ENCODE data around the gene UFD1.
"Not testable (repeated sequence)": the region's sequence is repeated elsewhere in the genome, so short reads cannot be mapped to it uniquely, and the experiment has no call there.

Gene UFD1

DNA sequence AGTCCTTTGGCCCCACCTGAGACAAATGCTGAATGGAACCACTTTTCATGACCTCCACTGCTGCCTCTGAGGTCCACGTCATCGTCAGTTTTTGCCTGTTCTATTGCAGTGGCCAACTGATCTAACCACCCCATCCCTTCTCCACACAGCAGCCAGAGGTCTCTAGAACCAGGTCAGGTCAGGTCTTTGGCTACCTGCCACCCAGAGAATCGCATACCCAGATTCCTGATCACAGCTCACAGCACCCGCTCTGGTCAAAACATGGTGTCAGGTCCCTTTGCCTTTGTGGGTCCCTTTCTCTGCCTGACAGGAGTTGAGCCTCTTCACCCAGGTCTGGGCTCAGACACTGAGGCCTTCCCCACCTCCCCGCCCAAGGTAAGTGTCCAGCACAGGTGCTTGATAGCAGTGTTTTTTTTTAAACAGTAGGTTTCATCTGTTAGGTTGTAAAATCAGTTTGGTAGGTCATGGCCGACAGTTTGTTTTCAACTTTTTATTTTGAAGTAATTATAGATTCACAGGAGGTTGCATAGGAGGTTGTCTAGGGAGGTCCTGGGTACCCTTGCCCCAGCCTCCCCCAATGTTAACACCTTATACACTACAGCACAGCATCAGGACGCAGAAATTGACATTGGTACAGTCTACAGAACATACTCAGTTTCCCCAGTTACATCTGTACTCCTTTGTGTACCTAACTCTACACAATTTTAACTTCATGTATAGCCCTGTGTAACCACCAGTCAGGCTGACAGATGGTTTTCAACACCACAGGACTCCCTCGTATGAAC is 38.4 kb downstream of the UFD1 start:
- no peak for TF ChIP-seq CTBP1 (IDR thresholded peaks at IDR 0.05; ENCODE audit: borderline replicate concordance)
- TF ChIP-seq TARDBP (IDR thresholded peaks at IDR 0.05), result no peak
- no peak for TF ChIP-seq FOXM1 (IDR thresholded peaks at IDR 0.05; ENCODE audit: borderline replicate concordance)
- no peak for TF ChIP-seq HDGF (IDR thresholded peaks at IDR 0.05; ENCODE audit: borderline replicate concordance)
- TF ChIP-seq SP1 (IDR thresholded peaks at IDR 0.05), result no peak
- TF ChIP-seq FOXK2 (IDR thresholded peaks at IDR 0.05), result no peak
- TF ChIP-seq ELF4 (IDR thresholded peaks at IDR 0.05), result no peak
- TF ChIP-seq LEF1 (IDR thresholded peaks at IDR 0.05; ENCODE audit: borderline replicate concordance), result no peak
- no peak for TF ChIP-seq SUZ12 (IDR thresholded peaks at IDR 0.05)
- no peak for TF ChIP-seq FOXA1 (IDR thresholded peaks at IDR 0.05)
- no peak for TF ChIP-seq PKNOX1 (IDR thresholded peaks at IDR 0.05)
- TF ChIP-seq ARNT (IDR thresholded peaks at IDR 0.05), result no peak
- TF ChIP-seq BHLHE40 (IDR thresholded peaks at IDR 0.05; ENCODE audit: borderline replicate concordance), result no peak
- CTCF ChIA-PET, result no interaction called here
- POLR2A ChIA-PET, result no interaction called here
- no peak for DNase-seq (ENCODE audit: extremely low spot score)

DNA sequence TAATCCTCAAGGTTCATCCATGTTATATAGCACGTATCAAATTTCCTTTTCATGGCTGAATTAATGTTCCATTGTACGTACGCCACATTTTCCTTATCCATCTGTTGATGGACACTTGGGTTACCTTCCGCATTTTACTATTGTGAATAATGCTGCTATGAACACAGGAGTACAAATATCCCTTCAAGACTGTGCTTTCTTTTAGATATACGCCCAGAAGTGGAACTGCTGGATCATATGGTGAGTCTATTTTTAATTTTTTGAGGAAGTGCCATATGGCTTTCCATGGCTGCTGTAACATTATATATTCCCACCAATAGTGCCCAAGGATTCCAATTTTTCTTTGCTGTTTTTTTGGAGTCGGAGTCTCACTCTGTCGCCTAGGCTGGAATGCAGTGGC is 40.7 kb downstream of the UFD1 start:
- DNase-seq (ENCODE audit: extremely low spot score), result no peak
- TF ChIP-seq FOXK2 (IDR thresholded peaks at IDR 0.05) (no peak), SP1 (IDR thresholded peaks at IDR 0.05) (no peak)
- ChIA-PET CTCF (no interaction called here), POLR2A (no interaction called here)

GRCh38 chr22:19436444-19437161 is 42.4 kb downstream of the UFD1 start:
- CTCF ChIA-PET; DNase-seq (ENCODE audit: extremely low spot score); POLR2A ChIA-PET: not testable (repeated sequence)

GRCh38 chr22:19434829-19435580 is 44.0 kb downstream of the UFD1 start:
- TF ChIP-seq HDGF (IDR thresholded peaks at IDR 0.05; ENCODE audit: borderline replicate concordance), result no peak
- TF ChIP-seq BHLHE40 (IDR thresholded peaks at IDR 0.05; ENCODE audit: borderline replicate concordance), result no peak
- TF ChIP-seq ELF4 (IDR thresholded peaks at IDR 0.05), result no peak
- TF ChIP-seq CTBP1 (IDR thresholded peaks at IDR 0.05; ENCODE audit: borderline replicate concordance), result no peak
- no peak for TF ChIP-seq FOXK2 (IDR thresholded peaks at IDR 0.05)
- no peak for TF ChIP-seq TARDBP (IDR thresholded peaks at IDR 0.05)
- TF ChIP-seq SUZ12 (IDR thresholded peaks at IDR 0.05), result no peak
- TF ChIP-seq ZNF384 (IDR thresholded peaks at IDR 0.05), result no peak
- no peak for TF ChIP-seq ARNT (IDR thresholded peaks at IDR 0.05)
- TF ChIP-seq FOXM1 (IDR thresholded peaks at IDR 0.05; ENCODE audit: borderline replicate concordance), result no peak
- no peak for TF ChIP-seq NFRKB (IDR thresholded peaks at IDR 0.05)
- no peak for TF ChIP-seq FOXA1 (IDR thresholded peaks at IDR 0.05)
- no peak for TF ChIP-seq LEF1 (IDR thresholded peaks at IDR 0.05; ENCODE audit: borderline replicate concordance)
- no peak for TF ChIP-seq SP1 (IDR thresholded peaks at IDR 0.05)
- no peak for TF ChIP-seq L3MBTL2 (conservative IDR thresholded peaks at IDR 0.05)
- TF ChIP-seq PKNOX1 (IDR thresholded peaks at IDR 0.05), result no peak
- CTCF ChIA-PET, result no interaction called here
- DNase-seq (ENCODE audit: extremely low spot score), result no peak
- POLR2A ChIA-PET, result interaction anchor here (2.0 to 2.1 kb wide), 2 partner anchors 9 to 12 kb away, joined by 12 to 17 read pairs; partner anchors contain the start of gene C22orf39

DNA sequence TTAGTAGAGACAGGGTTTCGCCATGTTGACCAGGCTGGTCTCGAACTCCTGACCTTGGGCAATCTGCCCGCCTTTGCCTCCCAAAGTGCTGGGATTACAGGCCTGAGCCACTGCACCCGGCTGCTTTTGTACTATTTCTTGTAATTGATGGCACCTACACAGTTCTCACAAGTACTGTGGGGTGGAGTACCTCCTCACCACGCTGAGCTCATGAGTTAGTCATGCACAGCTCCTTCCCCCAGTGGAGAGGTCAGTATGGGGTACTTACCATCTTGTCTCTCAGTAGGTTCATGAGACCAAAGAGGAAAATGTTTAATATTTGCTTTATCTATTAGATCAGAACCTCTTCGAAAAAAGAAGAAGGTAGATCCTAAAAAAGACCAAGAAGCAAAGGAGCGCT is 44.6 kb downstream of the UFD1 start:
- POLR2A ChIA-PET, result interaction anchor here (2.0 to 2.1 kb wide), 2 partner anchors 10 to 13 kb away, joined by 12 to 17 read pairs; partner anchors contain the start of gene C22orf39
- CTCF ChIA-PET, result interaction anchor here (0.6 kb wide), 1 partner anchor 37 kb away, joined by 6 read pairs; no protein-coding TSS in a partner anchor
- TF ChIP-seq ZNF384 (IDR thresholded peaks at IDR 0.05) (no peak), CTBP1 (IDR thresholded peaks at IDR 0.05; ENCODE audit: borderline replicate concordance) (no peak), NFRKB (IDR thresholded peaks at IDR 0.05) (no peak), HDGF (IDR thresholded peaks at IDR 0.05; ENCODE audit: borderline replicate concordance) (no peak), PKNOX1 (IDR thresholded peaks at IDR 0.05) (no peak), L3MBTL2 (conservative IDR thresholded peaks at IDR 0.05) (no peak), LEF1 (IDR thresholded peaks at IDR 0.05; ENCODE audit: borderline replicate concordance) (no peak), ELF4 (IDR thresholded peaks at IDR 0.05) (no peak), SP1 (IDR thresholded peaks at IDR 0.05) (no peak), ARNT (IDR thresholded peaks at IDR 0.05) (no peak), FOXM1 (IDR thresholded peaks at IDR 0.05; ENCODE audit: borderline replicate concordance) (no peak), FOXA1 (IDR thresholded peaks at IDR 0.05) (no peak), FOXK2 (IDR thresholded peaks at IDR 0.05) (no peak)
- no peak for DNase-seq (ENCODE audit: extremely low spot score)

All from HEK293T (cell line).